ENCODE results near the gene SGTA. TPM values are rescaled to one million over a fixed set of nuclear protein-coding genes. Genes with fewer than 3 reads are reported as not detected.
A peak's percentile ranks its signal among the peaks of the same experiment; 100 is the strongest.

SGTA gene
- total and polyA plus RNA-seq, 9 of the 15 experiments (the other 6 are each of a cell fraction or from before 2014, with no cell fraction given) = 1.4 to 110 (median 49.9) TPM

- TF ChIP-seq ZMIZ1 (IDR thresholded peaks at IDR 0.05; ENCODE audit: low read depth in 2 of 2, low read length in 2 of 2) (peak in 1 of 2 experiments; percentile 52; a peak in 1 of 4 replicates), SRSF7 (optimal IDR thresholded peaks at IDR 0.05; ENCODE audit: low read depth, low read length) (no peak), POLR2G (IDR thresholded peaks at IDR 0.05; ENCODE audit: low read depth, low read length) (peak; percentile 76), KAT7 (CRISPR knock-in tag; IDR thresholded peaks at IDR 0.05; ENCODE audit: borderline replicate concordance) (no peak; the same call in 1 of the 2 replicates), MTA1 (IDR thresholded peaks at IDR 0.05; ENCODE audit: borderline replicate concordance) (0 out of 2 replicates have a peak, but pooled peaks have one; percentile 39), CTBP1 (IDR thresholded peaks at IDR 0.05; ENCODE audit: borderline replicate concordance) (peak; percentile 94), ZNF696 (CRISPR knock-in tag; conservative IDR thresholded peaks at IDR 0.05) (no peak), ZNF586 (CRISPR knock-in tag; conservative IDR thresholded peaks at IDR 0.05) (no peak), ZNF12 (CRISPR knock-in tag; IDR thresholded peaks at IDR 0.05) (no peak), PURB (CRISPR knock-in tag; IDR thresholded peaks at IDR 0.05; ENCODE audit: low read depth) (no peak), ZKSCAN1 (IDR thresholded peaks at IDR 0.05; ENCODE audit: low read depth, low read length) (0 out of 2 replicates have a peak, but pooled peaks have one; percentile 15), TEAD1 (CRISPR knock-in tag; IDR thresholded peaks at IDR 0.05) (peak; percentile 47 to 64; a peak in 3 of 4 replicates), ZNF717 (CRISPR knock-in tag; IDR thresholded peaks at IDR 0.05) (no peak), ZNF174 (CRISPR knock-in tag; IDR thresholded peaks at IDR 0.05) (0 out of 2 replicates have a peak, but pooled peaks have one; percentile 24), THRAP3 (IDR thresholded peaks at IDR 0.05; ENCODE audit: borderline replicate concordance) (no peak)
- TF ChIP-seq, protein P1, sequence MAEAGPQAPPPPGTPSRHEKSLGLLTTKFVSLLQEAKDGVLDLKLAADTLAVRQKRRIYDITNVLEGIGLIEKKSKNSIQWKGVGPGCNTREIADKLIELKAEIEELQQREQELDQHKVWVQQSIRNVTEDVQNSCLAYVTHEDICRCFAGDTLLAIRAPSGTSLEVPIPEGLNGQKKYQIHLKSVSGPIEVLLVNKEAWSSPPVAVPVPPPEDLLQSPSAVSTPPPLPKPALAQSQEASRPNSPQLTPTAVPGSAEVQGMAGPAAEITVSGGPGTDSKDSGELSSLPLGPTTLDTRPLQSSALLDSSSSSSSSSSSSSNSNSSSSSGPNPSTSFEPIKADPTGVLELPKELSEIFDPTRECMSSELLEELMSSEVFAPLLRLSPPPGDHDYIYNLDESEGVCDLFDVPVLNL (CRISPR knock-in tag; IDR thresholded peaks at IDR 0.05; ENCODE audit: low read depth) = peak; percentile 32; the same call in 1 of the 2 replicates
- TF ChIP-seq, protein P2, sequence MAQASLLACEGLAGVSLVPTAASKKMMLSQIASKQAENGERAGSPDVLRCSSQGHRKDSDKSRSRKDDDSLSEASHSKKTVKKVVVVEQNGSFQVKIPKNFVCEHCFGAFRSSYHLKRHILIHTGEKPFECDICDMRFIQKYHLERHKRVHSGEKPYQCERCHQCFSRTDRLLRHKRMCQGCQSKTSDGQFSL (CRISPR knock-in tag; IDR thresholded peaks at IDR 0.05) = no peak
- TF ChIP-seq, protein P2 (tag; IDR thresholded peaks at IDR 0.05) = no peak
- TF ChIP-seq, protein P3, sequence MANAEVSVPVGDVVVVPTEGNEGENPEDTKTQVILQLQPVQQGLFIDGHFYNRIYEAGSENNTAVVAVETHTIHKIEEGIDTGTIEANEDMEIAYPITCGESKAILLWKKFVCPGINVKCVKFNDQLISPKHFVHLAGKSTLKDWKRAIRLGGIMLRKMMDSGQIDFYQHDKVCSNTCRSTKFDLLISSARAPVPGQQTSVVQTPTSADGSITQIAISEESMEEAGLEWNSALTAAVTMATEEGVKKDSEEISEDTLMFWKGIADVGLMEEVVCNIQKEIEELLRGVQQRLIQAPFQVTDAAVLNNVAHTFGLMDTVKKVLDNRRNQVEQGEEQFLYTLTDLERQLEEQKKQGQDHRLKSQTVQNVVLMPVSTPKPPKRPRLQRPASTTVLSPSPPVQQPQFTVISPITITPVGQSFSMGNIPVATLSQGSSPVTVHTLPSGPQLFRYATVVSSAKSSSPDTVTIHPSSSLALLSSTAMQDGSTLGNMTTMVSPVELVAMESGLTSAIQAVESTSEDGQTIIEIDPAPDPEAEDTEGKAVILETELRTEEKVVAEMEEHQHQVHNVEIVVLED (CRISPR knock-in tag; IDR thresholded peaks at IDR 0.05) = peak; percentile 91
- TF ChIP-seq, protein P4, sequence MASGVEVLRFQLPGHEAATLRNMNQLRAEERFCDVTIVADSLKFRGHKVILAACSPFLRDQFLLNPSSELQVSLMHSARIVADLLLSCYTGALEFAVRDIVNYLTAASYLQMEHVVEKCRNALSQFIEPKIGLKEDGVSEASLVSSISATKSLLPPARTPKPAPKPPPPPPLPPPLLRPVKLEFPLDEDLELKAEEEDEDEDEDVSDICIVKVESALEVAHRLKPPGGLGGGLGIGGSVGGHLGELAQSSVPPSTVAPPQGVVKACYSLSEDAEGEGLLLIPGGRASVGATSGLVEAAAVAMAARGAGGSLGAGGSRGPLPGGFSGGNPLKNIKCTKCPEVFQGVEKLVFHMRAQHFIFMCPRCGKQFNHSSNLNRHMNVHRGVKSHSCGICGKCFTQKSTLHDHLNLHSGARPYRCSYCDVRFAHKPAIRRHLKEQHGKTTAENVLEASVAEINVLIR (CRISPR knock-in tag; IDR thresholded peaks at IDR 0.05) = peak; percentile 75
Measured at GRCh38 chr19:2819540-2820111, 36.6 kb upstream of the SGTA start, which contains the start of gene ZNF554 (continued).

Measured in K562 (cell line).